HG02981 (cell line): ENCODE results near the gene ASXL3.

Source experiments
- ATAC-seq: cut with Tn5 transposase; IDR thresholded peaks from one replicate; pipeline ENCODE4 v1.9.1; 2021; ENCODE audit warnings: mild to moderate bottlenecking, moderate library complexity; ENCODE audit not compliant: unreplicated experiment

ASXL3 gene

GRCh38 chr18:33577685-33578517, at the start of gene ASXL3:
TSS of gene ASXL3 (plus strand) at chr18:33578219. CDS start at chr18:33578632, 413 bp downstream.
- peak; percentile 46 for ATAC-seq

DNA sequence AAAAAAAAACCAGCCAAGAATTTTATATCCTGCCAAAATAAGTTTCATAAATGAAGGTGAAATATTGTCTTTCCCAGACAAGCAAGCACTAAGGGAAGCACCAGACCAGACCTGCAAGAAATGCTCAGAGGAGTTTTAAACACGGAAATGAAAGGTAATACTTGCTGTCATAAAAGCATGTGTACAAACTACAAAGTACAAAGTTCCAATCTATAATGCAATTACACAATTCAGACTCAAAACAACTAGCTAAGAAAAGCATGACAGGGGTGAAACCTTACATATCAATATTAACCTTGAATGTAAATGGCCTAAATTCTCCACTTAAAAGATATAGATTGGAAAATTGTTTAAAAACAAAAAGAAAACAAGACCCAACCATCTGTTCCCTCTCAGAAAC, 45.0 kb upstream of the ASXL3 start:
- ATAC-seq = no peak

DNA sequence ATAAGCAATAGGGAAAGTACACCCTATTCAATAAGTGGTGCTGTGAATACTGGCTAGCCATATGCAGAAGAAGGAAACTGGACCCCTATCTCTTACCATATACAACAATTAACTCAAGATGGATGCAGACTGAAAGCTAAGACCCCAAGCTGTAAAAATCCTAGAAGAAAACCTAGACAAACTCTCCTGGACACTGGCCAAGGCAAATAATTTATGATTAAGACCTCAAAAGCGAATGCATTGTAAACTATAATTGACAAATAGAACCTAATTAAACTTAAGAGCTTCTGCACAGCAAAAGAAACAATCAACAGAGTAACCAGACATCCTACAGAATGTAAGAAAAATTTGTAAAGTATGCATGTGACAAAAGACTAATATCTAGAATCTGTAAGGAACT, 41.1 kb upstream of the ASXL3 start:
- ATAC-seq = no peak

DNA sequence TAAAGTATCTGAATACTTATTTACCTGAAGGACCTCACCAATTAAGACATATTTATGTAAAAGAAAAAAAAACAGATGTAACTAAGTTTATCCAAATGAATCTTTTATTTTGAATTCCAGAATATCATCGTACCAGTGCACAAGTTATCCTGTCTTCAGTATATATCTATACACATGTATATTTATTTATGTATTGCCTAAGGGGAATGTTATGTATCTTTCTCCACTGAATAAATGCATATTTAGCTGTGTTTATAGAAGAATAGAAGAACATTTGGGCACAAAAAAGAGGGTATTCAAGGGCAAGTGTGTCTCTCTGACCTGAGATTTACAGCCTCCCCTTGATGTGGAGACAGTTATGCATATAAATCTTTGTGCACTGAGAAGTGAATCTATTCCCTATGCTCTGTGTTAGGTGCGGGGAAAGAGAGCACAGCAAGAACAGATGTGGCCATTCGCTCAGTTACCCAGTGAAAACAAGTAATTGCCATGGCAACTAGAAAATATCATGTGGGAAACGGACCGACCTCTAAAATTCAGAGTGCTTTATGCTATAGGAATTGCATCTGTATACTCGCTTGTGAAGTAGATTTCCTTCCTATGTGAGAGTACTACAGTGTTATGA, 39.5 kb upstream of the ASXL3 start:
- ATAC-seq = no peak

GRCh38 chr18:33540392-33540791, 37.6 kb upstream of the ASXL3 start:
- ATAC-seq = no peak

- peak; percentile 57 for ATAC-seq
Measured at GRCh38 chr18:33541316-33541715, 36.7 kb upstream of the ASXL3 start.

DNA sequence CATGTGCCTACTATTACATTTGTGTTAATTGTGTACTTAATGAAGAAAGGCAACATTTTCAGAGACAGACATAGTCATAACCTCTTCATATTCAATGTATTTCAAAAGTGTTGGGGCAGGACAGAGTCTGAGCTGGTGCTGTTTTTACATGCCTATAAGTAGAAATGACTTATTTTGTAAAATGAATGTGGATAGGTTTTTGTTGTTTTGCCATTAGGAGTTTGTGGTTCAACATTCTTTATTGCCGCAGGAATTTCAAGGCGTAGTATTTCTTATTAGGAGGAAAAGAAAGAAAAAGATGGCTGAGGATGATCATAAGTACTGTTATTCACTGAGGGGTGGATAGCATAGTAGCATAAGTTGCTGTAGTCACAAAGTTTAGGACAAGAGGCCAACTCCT, 21.2 kb upstream of the ASXL3 start:
- no peak for ATAC-seq

- no peak for ATAC-seq
Measured at GRCh38 chr18:33557706-33558105, 20.3 kb upstream of the ASXL3 start.

GRCh38 chr18:33558529-33558928, 19.5 kb upstream of the ASXL3 start:
- ATAC-seq = no peak

GRCh38 chr18:33560686-33561370, 17.2 kb upstream of the ASXL3 start:
- ATAC-seq = peak; percentile 78

DNA sequence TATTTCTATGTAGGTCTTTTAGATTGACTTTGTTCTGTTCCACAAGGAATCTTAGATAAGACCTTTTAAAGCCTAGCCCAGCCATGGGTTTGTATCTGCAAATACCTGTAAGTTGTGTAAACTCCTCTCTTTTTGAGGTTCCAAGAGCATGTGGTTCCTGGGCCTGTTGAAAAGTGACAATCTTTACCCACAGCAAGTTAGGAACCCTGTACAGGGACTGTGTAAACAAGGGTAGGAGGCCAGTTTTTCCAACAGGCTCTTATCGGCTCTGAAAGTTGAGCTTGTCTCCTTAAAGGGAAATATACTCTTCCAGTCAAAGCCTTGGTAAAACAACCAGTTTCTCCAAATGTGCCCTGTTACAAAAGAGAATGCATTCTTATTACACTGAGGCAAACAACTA, 15.3 kb upstream of the ASXL3 start:
- no peak for ATAC-seq

- ATAC-seq = no peak
Measured at GRCh38 chr18:33567705-33568104, 10.3 kb upstream of the ASXL3 start.

DNA sequence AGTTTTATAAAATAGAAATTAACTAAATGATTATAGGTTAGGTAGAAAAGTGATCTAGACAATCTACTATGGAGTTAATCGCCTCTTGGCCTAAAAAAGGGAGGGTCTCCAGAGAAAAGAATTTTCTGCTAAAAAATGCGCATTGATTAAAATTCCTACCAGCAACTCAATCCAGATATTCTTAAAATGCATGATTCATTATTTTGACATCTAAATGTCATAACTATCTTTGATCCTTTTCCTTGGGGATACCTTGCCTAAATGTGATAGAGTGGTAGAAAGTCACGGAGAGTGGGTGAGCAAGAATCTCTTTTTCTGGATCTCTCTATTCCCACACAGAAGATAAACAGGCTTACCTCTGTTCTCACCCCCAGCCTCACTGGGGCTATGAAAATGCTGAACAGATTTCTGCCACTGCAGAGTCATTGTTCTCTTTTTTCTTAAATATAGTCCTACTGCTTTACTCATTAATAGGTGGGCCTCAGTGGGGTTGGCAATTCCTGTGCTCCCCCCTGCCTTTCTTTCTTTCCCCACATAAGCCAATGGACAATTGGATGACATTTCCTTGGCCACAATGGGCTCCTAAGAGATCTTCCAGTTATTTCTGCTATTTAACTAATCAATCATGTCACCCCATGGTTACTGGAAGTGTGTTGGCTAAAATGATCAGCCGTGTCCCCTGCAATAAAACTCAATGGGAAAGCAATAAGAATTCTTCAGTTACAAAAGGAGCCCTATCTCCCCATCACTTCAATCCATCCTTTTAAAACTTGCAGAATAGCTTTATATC, 5.8 kb upstream of the ASXL3 start:
- no peak for ATAC-seq

DNA sequence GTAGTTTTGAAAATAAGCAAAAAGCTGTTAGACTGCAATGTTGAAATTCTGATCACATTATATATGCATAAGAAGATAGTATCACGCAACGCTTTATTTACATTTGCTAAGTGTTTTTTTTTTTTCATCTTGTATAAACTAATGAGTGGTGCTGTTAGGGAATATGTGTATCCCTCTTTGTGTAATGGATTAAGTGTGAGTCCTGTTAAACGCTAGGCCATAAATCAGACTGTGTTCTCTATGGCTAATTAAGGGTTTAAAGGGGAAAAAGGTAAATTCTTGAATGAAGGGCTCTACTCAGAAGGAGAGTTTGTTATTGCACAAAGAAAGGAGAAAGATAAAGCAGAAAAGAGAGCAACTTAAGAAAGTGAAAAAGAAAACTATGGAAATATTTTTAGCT, 4.8 kb upstream of the ASXL3 start:
- ATAC-seq = no peak

- ATAC-seq = no peak
Measured at GRCh38 chr18:33575451-33575850, 2.6 kb upstream of the ASXL3 start.

GRCh38 chr18:33576999-33577646, 896 bp upstream of the ASXL3 start:
- ATAC-seq = no peak

GRCh38 chr18:33578518-33579348, 714 bp downstream of the ASXL3 start:
- ATAC-seq = peak; percentile 28

DNA sequence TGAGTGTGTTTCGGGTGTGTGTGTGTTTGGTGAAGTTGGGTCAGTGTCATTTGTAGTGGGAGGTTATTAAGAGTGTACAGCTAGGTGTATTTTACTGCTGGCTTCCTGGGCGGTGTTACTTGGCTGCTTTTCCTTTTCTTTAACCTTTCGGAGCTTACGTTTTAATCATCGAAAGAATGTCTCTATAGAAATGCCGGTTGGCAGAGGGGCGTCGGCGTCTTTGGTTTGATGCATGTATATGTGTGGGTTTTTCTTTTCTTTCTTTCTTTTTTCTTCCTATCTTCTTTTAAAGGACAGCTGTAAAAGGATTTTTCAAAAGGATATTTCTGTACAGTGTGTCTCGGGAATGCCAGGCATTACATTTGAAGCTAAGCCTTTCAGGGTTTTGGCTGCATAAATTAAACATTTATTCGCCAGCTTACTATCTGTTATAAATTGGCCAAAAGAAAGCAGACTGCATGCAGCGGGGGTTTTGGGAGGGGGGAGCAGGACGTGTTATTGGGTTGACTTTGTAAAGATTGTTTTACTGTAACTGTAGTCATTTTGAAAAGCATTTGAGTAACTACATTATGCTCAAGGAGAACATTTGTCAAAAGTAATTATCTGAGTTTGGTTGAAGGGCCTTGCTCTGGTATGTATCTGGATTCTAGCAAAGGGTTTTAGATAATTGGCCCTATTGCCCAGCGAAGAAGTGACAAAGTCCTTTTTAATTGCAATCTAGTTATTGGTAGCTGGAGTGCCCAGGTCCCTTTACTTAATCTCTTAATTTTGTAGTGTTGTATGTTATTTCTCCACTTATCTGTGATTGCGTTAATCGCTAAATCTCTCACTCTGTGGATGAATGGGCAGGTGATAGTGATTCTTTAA, 1.6 kb downstream of the ASXL3 start:
- ATAC-seq = no peak

GRCh38 chr18:33580546-33580945, 2.5 kb downstream of the ASXL3 start:
- ATAC-seq = no peak
